CD14-positive monocyte (primary cell): ENCODE measurements around the gene BICD1. TPM values are rescaled to one million over a fixed set of nuclear protein-coding genes. Genes with fewer than 3 reads are reported as not detected.

Experiments
- DNase-seq, 3 donors: peaks; one replicate each; pipeline ENCODE4 v3.0.0-alpha.2; 2011 to 2022
- H2AFZ ChIP-seq: 2 replicates; pipeline ENCODE4 v1.6.0; 2012; ENCODE audit warnings: mild to moderate bottlenecking, low read depth, low read length, inconsistent platforms; ENCODE audit not compliant: insufficient read depth, poor library complexity, severe bottlenecking
- H3K27ac ChIP-seq, 2 donors: 1 replicate in 1 of 2; 2 replicates in 1 of 2; pipeline ENCODE4 v1.5.1; 2012 to 2013; ENCODE audit warnings: low read length in 2 of 2, control low read depth in 1 of 2, inconsistent platforms in 1 of 2, low read depth in 1 of 2, mild to moderate bottlenecking in 1 of 2
- H3K27me3 ChIP-seq, 2 donors: one replicate each; pipeline versions ENCODE4 v1.6.0 to v1.6.1; 2011 to 2013; ENCODE audit warnings: low read length in 2 of 2; ENCODE audit not compliant: control insufficient read depth in 2 of 2, insufficient read depth in 2 of 2
- H3K36me3 ChIP-seq, 2 donors: replicated peaks in 1 of 2; 1 replicate in 1 of 2; 2 replicates in 1 of 2; pipeline versions ENCODE4 v1.5.1 to v1.6.1; 2012 to 2013; ENCODE audit warnings: low read length in 2 of 2, control low read depth in 1 of 2, inconsistent platforms in 1 of 2, mild to moderate bottlenecking in 1 of 2; ENCODE audit not compliant: insufficient read depth in 2 of 2, control insufficient read depth in 1 of 2
- H3K4me1 ChIP-seq, 2 donors: 1 replicate in 1 of 2; 2 replicates in 1 of 2; pipeline versions ENCODE4 v1.5.1 to v1.6.1; 2012 to 2013; ENCODE audit warnings: low read length in 2 of 2, control low read depth in 1 of 2, inconsistent platforms in 1 of 2, mild to moderate bottlenecking in 1 of 2, moderate library complexity in 1 of 2; ENCODE audit not compliant: insufficient read depth in 2 of 2, control insufficient read depth in 1 of 2
- H3K4me2 ChIP-seq: replicated peaks from 2 replicates; pipeline ENCODE3; 2012; ENCODE audit warnings: low read length, moderate library complexity, mild to moderate bottlenecking; ENCODE audit not compliant: poor library complexity, severe bottlenecking; ENCODE audit errors: extremely low read depth
- H3K4me3 ChIP-seq, 3 experiments: fragments of 200-600 bp in 1 of 3; sonication (generic) in 1 of 3; replicated peaks in 1 of 3; 1 replicate in 2 of 3; 2 replicates in 1 of 3; pipeline ENCODE4 v1.5.1; 2011 to 2013; ENCODE audit warnings: low read length in 3 of 3, mild to moderate bottlenecking in 3 of 3, control low read depth in 2 of 3, low read depth in 2 of 3, inconsistent platforms in 1 of 3, moderate library complexity in 1 of 3
- H3K79me2 ChIP-seq: 2 replicates; pipeline ENCODE4 v1.6.0; 2012; ENCODE audit warnings: mild to moderate bottlenecking, control low read depth, inconsistent platforms, low read length, moderate library complexity; ENCODE audit not compliant: insufficient read depth
- H3K9ac ChIP-seq: 2 replicates; pipeline ENCODE4 v1.6.0; 2017; ENCODE audit warnings: low read length, mild to moderate bottlenecking; ENCODE audit not compliant: insufficient read depth, poor library complexity, severe bottlenecking
- H3K9me3 ChIP-seq, 2 donors: replicated peaks in 1 of 2; 1 replicate in 1 of 2; 2 replicates in 1 of 2; pipeline versions ENCODE4 v1.5.1 to v1.6.1; 2012 to 2013; ENCODE audit warnings: low read length in 2 of 2, control low read depth in 1 of 2; ENCODE audit not compliant: control insufficient read depth in 1 of 2, insufficient read depth in 1 of 2
- H4K20me1 ChIP-seq: 2 replicates; pipeline ENCODE4 v1.6.0; 2012; ENCODE audit warnings: mild to moderate bottlenecking, low read length, control low read depth, moderate library complexity; ENCODE audit not compliant: insufficient read depth
- H3K27ac Mint-ChIP-seq, 7 donors: one replicate each; pipeline ENCODE4 v1.8.0; 2020; ENCODE audit warnings: mild to moderate bottlenecking in 7 of 7, mixed read lengths in 7 of 7, moderate library complexity in 6 of 7, inconsistent platforms in 2 of 7
- H3K27me3 Mint-ChIP-seq, 3 donors: one replicate each; pipeline ENCODE4 v1.8.0; 2021 to 2022; ENCODE audit warnings: low read depth in 3 of 3, mild to moderate bottlenecking in 3 of 3, mixed read lengths in 3 of 3, moderate library complexity in 3 of 3, inconsistent platforms in 1 of 3
- H3K36me3 Mint-ChIP-seq, 2 donors: one replicate each; pipeline ENCODE4 v1.8.0; 2020; ENCODE audit warnings: mixed read lengths in 2 of 2, inconsistent platforms in 1 of 2, mild to moderate bottlenecking in 1 of 2
- H3K4me1 Mint-ChIP-seq: one replicate; pipeline ENCODE4 v1.8.0; 2020; ENCODE audit warnings: mild to moderate bottlenecking, mixed read lengths
- H3K4me3 Mint-ChIP-seq, 2 donors: one replicate each; pipeline ENCODE4 v1.8.0; 2020; ENCODE audit warnings: mild to moderate bottlenecking in 2 of 2, mixed read lengths in 2 of 2, moderate library complexity in 1 of 2
- H3K9me3 Mint-ChIP-seq, 7 donors: one replicate each; pipeline ENCODE4 v1.8.0; 2020 to 2022; ENCODE audit warnings: mixed read lengths in 7 of 7, mild to moderate bottlenecking in 6 of 7, moderate library complexity in 6 of 7, inconsistent platforms in 2 of 7
- WGBS: methylation state at CpG from one replicate; pipeline ENCODE4 v1.1.5; 2013; ENCODE audit warnings: missing lambda C conversion rate; ENCODE audit not compliant: insufficient coverage; 5-methylcytosine and 5-hydroxymethylcytosine counted together
- intact Hi-C, 2 donors: fragments of 100-400 bp; cut with micrococcal nuclease; formaldehyde crosslinking; loops; one replicate each; pipeline versions ENCODE4 v1.15.0 to v1.15.1; 2023
- polyA plus RNA-seq, 3 donors: library from polyadenylated mRNA; depleted of rRNA in 1 of 3; unstranded in 2 of 3; stranded (reverse) in 1 of 3; fragments of 300-500 nt in 2 of 3; fragments of >200 nt in 1 of 3; fragmentation: Illumina TruSeq in 2 of 3; gene quantifications; 1 replicate in 2 of 3; 2 replicates in 1 of 3; pipeline ENCODE4 v1.2.3, GENCODE V29; 2012 to 2021
- TF ChIP-seq, protein P1 (sequence below): fragments of 200-600 bp; IDR thresholded peaks from one replicate; pipeline ENCODE4 v1.8.0; 2022; ENCODE audit warnings: antibody characterized with exemption, mild to moderate bottlenecking

The BICD1 gene
- polyA plus RNA-seq, 3 donors, result 0.55 to 2.1 (median 1.6) TPM

DNA sequence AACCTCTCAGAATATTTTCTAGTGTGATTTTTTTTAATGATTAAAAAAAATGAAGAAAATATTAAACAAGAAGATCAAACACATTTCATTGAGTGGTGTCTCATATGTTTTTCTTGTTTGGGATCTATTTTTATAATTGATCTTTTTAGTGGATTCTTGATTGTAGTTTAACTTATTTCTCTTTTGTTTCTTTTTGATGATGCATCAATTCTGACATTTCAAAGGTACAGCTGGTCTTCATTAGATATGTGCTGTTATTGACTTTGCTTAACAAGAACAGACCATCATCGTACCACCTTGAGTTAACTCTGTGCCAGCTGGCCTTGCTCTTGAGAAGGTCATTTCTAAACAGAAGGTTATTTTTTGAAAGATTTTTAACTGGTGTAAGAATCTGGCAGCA is 246.9 kb downstream of the BICD1 start:
- Mint-ChIP-seq H3K27ac (no peak overlapping the region), H3K27me3 (no peaks in the 10 kb centered on the region), H3K4me3 (no peak overlapping the region), H3K9me3 (no peaks in the 10 kb centered on the region), H3K36me3 (no peaks in the 10 kb centered on the region), H3K4me1 (no peaks in the 10 kb centered on the region)
- H3K4me1 ChIP-seq, result no peaks in the 10 kb centered on the region
- TF ChIP-seq, protein P1, sequence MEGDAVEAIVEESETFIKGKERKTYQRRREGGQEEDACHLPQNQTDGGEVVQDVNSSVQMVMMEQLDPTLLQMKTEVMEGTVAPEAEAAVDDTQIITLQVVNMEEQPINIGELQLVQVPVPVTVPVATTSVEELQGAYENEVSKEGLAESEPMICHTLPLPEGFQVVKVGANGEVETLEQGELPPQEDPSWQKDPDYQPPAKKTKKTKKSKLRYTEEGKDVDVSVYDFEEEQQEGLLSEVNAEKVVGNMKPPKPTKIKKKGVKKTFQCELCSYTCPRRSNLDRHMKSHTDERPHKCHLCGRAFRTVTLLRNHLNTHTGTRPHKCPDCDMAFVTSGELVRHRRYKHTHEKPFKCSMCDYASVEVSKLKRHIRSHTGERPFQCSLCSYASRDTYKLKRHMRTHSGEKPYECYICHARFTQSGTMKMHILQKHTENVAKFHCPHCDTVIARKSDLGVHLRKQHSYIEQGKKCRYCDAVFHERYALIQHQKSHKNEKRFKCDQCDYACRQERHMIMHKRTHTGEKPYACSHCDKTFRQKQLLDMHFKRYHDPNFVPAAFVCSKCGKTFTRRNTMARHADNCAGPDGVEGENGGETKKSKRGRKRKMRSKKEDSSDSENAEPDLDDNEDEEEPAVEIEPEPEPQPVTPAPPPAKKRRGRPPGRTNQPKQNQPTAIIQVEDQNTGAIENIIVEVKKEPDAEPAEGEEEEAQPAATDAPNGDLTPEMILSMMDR, result no peak
- H3K27ac ChIP-seq, result no peak overlapping the region
- no peak for DNase-seq
- H3K79me2 ChIP-seq, result no peaks in the 10 kb centered on the region
- H3K4me2 ChIP-seq, result no peak overlapping the region
- no peaks in the 10 kb centered on the region for H3K27me3 ChIP-seq
- H4K20me1 ChIP-seq, result no peaks in the 10 kb centered on the region
- H2AFZ ChIP-seq, result no peak overlapping the region
- intact Hi-C loops, result no loop called here
- no peaks in the 10 kb centered on the region for H3K36me3 ChIP-seq
- no peaks in the 10 kb centered on the region for H3K9me3 ChIP-seq
- no CpG with 5 or more reads among the region's 1 CpG for WGBS
- no peak overlapping the region for H3K9ac ChIP-seq
- H3K4me3 ChIP-seq, result no peak overlapping the region

DNA sequence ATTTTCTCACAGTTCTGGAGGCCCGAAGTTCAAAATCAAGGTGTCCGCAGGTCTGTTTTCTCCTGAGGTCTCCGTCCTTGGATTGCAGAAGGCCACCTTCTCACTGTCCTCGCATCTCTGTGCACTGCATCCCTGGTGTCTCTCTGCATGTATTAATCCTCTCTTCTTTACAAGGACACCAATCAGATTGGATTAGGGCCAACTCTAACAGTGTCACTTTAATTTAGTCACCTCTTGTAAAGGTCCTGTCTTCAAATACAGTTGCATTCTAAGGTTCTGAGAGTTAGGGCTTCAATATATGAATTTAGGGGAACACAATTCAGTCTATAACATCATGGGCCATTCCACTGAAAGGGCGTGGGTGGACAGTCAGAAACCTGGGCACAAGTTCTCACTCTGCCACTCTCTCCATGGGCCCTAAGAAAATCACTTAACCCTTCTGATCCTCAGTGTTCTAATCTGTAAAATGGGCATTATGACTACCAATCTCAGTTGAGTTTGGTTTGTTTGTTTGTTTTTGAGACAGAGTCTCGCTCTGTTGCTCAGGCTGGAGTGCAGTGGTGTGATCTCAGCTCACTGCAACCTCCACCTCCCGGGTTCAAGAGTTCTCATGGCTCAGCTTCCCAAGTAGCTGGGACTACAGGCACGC is 251.1 kb downstream of the BICD1 start:
- H2AFZ ChIP-seq, result no peak overlapping the region
- H3K27me3 ChIP-seq, result no peaks in the 10 kb centered on the region
- Mint-ChIP-seq H3K27me3 (no peaks in the 10 kb centered on the region), H3K36me3 (no peaks in the 10 kb centered on the region), H3K4me3 (no peak overlapping the region), H3K27ac (no peak overlapping the region), H3K9me3 (no peaks in the 10 kb centered on the region), H3K4me1 (no peaks in the 10 kb centered on the region)
- H3K4me3 ChIP-seq, result no peak overlapping the region
- H3K9me3 ChIP-seq, result no peaks in the 10 kb centered on the region
- no peak overlapping the region for H3K9ac ChIP-seq
- no peak overlapping the region for H3K27ac ChIP-seq
- TF ChIP-seq, protein P1, result no peak
- intact Hi-C loops, result no loop called here
- no peak overlapping the region for H3K4me2 ChIP-seq
- H3K4me1 ChIP-seq, result no peaks in the 10 kb centered on the region
- no peak for DNase-seq
- no peaks in the 10 kb centered on the region for H3K79me2 ChIP-seq
- 100% methylated on average over 5 of the region's 8 CpGs for WGBS
- H4K20me1 ChIP-seq, result no peaks in the 10 kb centered on the region
- H3K36me3 ChIP-seq, result no peaks in the 10 kb centered on the region
